ENCODE measurements around the gene CCDC194. TPM values are rescaled to one million over a fixed set of nuclear protein-coding genes. Genes with fewer than 3 reads are reported as not detected.

Gene CCDC194
- total and polyA plus RNA-seq, 2 of the 13 experiments (the other 11 are each of a cell fraction or from before 2014, with no cell fraction given): 0.13 to 0.21 TPM

GRCh38 chr19:17346109-17346671 is 47.8 kb downstream of the CCDC194 start (continued):
- TF ChIP-seq, protein P1, sequence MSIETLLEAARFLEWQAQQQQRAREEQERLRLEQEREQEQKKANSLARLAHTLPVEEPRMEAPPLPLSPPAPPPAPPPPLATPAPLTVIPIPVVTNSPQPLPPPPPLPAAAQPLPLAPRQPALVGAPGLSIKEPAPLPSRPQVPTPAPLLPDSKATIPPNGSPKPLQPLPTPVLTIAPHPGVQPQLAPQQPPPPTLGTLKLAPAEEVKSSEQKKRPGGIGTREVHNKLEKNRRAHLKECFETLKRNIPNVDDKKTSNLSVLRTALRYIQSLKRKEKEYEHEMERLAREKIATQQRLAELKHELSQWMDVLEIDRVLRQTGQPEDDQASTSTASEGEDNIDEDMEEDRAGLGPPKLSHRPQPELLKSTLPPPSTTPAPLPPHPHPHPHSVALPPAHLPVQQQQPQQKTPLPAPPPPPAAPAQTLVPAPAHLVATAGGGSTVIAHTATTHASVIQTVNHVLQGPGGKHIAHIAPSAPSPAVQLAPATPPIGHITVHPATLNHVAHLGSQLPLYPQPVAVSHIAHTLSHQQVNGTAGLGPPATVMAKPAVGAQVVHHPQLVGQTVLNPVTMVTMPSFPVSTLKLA (IDR thresholded peaks at IDR 0.05): no peak
- TF ChIP-seq, protein P2, sequence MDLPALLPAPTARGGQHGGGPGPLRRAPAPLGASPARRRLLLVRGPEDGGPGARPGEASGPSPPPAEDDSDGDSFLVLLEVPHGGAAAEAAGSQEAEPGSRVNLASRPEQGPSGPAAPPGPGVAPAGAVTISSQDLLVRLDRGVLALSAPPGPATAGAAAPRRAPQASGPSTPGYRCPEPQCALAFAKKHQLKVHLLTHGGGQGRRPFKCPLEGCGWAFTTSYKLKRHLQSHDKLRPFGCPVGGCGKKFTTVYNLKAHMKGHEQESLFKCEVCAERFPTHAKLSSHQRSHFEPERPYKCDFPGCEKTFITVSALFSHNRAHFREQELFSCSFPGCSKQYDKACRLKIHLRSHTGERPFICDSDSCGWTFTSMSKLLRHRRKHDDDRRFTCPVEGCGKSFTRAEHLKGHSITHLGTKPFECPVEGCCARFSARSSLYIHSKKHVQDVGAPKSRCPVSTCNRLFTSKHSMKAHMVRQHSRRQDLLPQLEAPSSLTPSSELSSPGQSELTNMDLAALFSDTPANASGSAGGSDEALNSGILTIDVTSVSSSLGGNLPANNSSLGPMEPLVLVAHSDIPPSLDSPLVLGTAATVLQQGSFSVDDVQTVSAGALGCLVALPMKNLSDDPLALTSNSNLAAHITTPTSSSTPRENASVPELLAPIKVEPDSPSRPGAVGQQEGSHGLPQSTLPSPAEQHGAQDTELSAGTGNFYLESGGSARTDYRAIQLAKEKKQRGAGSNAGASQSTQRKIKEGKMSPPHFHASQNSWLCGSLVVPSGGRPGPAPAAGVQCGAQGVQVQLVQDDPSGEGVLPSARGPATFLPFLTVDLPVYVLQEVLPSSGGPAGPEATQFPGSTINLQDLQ (CRISPR knock-in tag; IDR thresholded peaks at IDR 0.05): no peak
- no peak; the same call in 1 of the 2 replicates for TF ChIP-seq ZNF605 (CRISPR knock-in tag; IDR thresholded peaks at IDR 0.05)
- no peak for TF ChIP-seq TFDP1 (CRISPR knock-in tag; IDR thresholded peaks at IDR 0.05; ENCODE audit: borderline replicate concordance)
- TF ChIP-seq, protein P3, sequence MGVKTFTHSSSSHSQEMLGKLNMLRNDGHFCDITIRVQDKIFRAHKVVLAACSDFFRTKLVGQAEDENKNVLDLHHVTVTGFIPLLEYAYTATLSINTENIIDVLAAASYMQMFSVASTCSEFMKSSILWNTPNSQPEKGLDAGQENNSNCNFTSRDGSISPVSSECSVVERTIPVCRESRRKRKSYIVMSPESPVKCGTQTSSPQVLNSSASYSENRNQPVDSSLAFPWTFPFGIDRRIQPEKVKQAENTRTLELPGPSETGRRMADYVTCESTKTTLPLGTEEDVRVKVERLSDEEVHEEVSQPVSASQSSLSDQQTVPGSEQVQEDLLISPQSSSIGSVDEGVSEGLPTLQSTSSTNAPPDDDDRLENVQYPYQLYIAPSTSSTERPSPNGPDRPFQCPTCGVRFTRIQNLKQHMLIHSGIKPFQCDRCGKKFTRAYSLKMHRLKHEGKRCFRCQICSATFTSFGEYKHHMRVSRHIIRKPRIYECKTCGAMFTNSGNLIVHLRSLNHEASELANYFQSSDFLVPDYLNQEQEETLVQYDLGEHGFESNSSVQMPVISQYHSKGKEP (CRISPR knock-in tag; IDR thresholded peaks at IDR 0.05): no peak
- no peak for TF ChIP-seq ZFP36 (IDR thresholded peaks at IDR 0.05; ENCODE audit: borderline replicate concordance, low read depth, low read length, partially characterized antibody)
- peak; percentile 55; the same call in 1 of the 2 replicates for TF ChIP-seq MYPOP (CRISPR knock-in tag; IDR thresholded peaks at IDR 0.05)
- TF ChIP-seq, protein P4, sequence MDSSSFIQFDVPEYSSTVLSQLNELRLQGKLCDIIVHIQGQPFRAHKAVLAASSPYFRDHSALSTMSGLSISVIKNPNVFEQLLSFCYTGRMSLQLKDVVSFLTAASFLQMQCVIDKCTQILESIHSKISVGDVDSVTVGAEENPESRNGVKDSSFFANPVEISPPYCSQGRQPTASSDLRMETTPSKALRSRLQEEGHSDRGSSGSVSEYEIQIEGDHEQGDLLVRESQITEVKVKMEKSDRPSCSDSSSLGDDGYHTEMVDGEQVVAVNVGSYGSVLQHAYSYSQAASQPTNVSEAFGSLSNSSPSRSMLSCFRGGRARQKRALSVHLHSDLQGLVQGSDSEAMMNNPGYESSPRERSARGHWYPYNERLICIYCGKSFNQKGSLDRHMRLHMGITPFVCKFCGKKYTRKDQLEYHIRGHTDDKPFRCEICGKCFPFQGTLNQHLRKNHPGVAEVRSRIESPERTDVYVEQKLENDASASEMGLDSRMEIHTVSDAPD (CRISPR knock-in tag; IDR thresholded peaks at IDR 0.05): no peak
- TF ChIP-seq RFXANK (CRISPR knock-in tag; IDR thresholded peaks at IDR 0.05): no peak
- no peak for TF ChIP-seq ZNF484 (CRISPR knock-in tag; IDR thresholded peaks at IDR 0.05; ENCODE audit: borderline replicate concordance, low read depth)
- TF ChIP-seq ZNF326 (CRISPR knock-in tag; IDR thresholded peaks at IDR 0.05; ENCODE audit: borderline replicate concordance): no peak
- no peak for TF ChIP-seq ZNF768 (CRISPR knock-in tag; IDR thresholded peaks at IDR 0.05)
- TF ChIP-seq ZNF383 (CRISPR knock-in tag; IDR thresholded peaks at IDR 0.05; ENCODE audit: borderline replicate concordance): no peak
- TF ChIP-seq SRSF9 (IDR thresholded peaks at IDR 0.05; ENCODE audit: borderline replicate concordance, insufficient read depth, low read depth, low read length, poor library complexity, severe bottlenecking): no peak
- TF ChIP-seq, protein P5, sequence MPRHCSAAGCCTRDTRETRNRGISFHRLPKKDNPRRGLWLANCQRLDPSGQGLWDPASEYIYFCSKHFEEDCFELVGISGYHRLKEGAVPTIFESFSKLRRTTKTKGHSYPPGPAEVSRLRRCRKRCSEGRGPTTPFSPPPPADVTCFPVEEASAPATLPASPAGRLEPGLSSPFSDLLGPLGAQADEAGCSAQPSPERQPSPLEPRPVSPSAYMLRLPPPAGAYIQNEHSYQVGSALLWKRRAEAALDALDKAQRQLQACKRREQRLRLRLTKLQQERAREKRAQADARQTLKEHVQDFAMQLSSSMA (CRISPR knock-in tag; IDR thresholded peaks at IDR 0.05): 0 out of 2 replicates have a peak, but pooled peaks have one; percentile 32
- TF ChIP-seq SUZ12 (IDR thresholded peaks at IDR 0.05; ENCODE audit: low read depth, low read length): no peak
- no peak for TF ChIP-seq CENPT (CRISPR knock-in tag; IDR thresholded peaks at IDR 0.05; ENCODE audit: low read depth)
- TF ChIP-seq TBX3 (IDR thresholded peaks at IDR 0.05; ENCODE audit: borderline replicate concordance): no peak
